HCT116 (cell line): ENCODE measurements around the gene CREB3L1. TPM values are rescaled to one million over a fixed set of nuclear protein-coding genes. Genes with fewer than 3 reads are reported as not detected.

Experiments used
- total RNA-seq: library from RNA; stranded (reverse); gene quantifications from one replicate; pipeline ENCODE4 v1.2.1, GENCODE V29; 2021; ENCODE audit not compliant: unreplicated experiment

Gene CREB3L1
- total RNA-seq, 1 experiment from 2014 or later, result 0.37 TPM

Other genes with a start within 250 kb of the CREB3L1 start
- gene PHF21A, start 156.2 kb upstream of the CREB3L1 start, total RNA-seq, result 27.0 TPM
- 70.2 TPM for gene DGKZ, start 69.8 kb downstream of the CREB3L1 start, total RNA-seq
- 286 TPM for gene MDK, start 104.0 kb downstream of the CREB3L1 start, total RNA-seq
- gene CHRM4, start 114.1 kb downstream of the CREB3L1 start, total RNA-seq, result 1.1 TPM